Loucy (cell line): ENCODE measurements around the gene NPAS1.

ENCODE experiments used
- H2AFZ ChIP-seq: fragments of 200-600 bp; sonication (generic); 2 replicates; pipeline ENCODE4 v1.6.0; 2016; ENCODE audit warnings: antibody characterized with exemption, mild to moderate bottlenecking, low read length, moderate library complexity
- H3F3A ChIP-seq: fragments of 200-600 bp; 2 replicates; pipeline ENCODE4 v1.6.0; 2016; ENCODE audit warnings: antibody characterized with exemption, low read depth, mild to moderate bottlenecking
- H3K27me3 ChIP-seq: fragments of 200-600 bp; sonication (generic); 2 replicates; pipeline ENCODE4 v1.6.1; 2014; ENCODE audit warnings: low read length, mild to moderate bottlenecking; ENCODE audit not compliant: insufficient read depth, poor library complexity, severe bottlenecking
- H3K36me3 ChIP-seq: fragments of 200-600 bp; sonication (generic); 2 replicates; pipeline ENCODE4 v1.6.1; 2016; ENCODE audit warnings: low read length; ENCODE audit not compliant: insufficient read depth
- H3K4me1 ChIP-seq: fragments of 200-600 bp; sonication (generic); 2 replicates; pipeline ENCODE4 v1.5.1; 2014; ENCODE audit warnings: low read length, mild to moderate bottlenecking; ENCODE audit not compliant: insufficient read depth, poor library complexity, severe bottlenecking
- H3K4me2 ChIP-seq: fragments of 200-600 bp; sonication (generic); 2 replicates; pipeline ENCODE4 v1.6.0; 2014; ENCODE audit warnings: antibody characterized with exemption, low read length, low read depth, mild to moderate bottlenecking; ENCODE audit not compliant: poor library complexity, severe bottlenecking
- H3K4me3 ChIP-seq: fragments of 200-600 bp; sonication (generic); 2 replicates; pipeline ENCODE4 v1.5.1; 2014; ENCODE audit warnings: low read length, mild to moderate bottlenecking, mixed read lengths; ENCODE audit not compliant: poor library complexity, severe bottlenecking
- H3K79me2 ChIP-seq: fragments of 200-600 bp; sonication (generic); 2 replicates; pipeline ENCODE4 v1.6.1; 2014; ENCODE audit warnings: low read length; ENCODE audit not compliant: insufficient read depth
- H3K9ac ChIP-seq: fragments of 200-600 bp; sonication (generic); 2 replicates; pipeline ENCODE4 v1.6.0; 2014; ENCODE audit warnings: mild to moderate bottlenecking, low read depth, low read length, moderate library complexity; ENCODE audit not compliant: poor library complexity, severe bottlenecking
- H3K9me2 ChIP-seq: fragments of 200-600 bp; sonication (generic); replicated peaks from 2 replicates; pipeline ENCODE4 v1.6.1; 2016; ENCODE audit warnings: low read depth, low read length, mixed read lengths
- H3K9me3 ChIP-seq: fragments of 200-600 bp; sonication (generic); 2 replicates; pipeline ENCODE4 v1.6.1; 2014; ENCODE audit warnings: mild to moderate bottlenecking, antibody characterized with exemption, low read length, low read depth; ENCODE audit not compliant: insufficient read depth
- H4K20me1 ChIP-seq: fragments of 200-600 bp; sonication (generic); 2 replicates; pipeline ENCODE4 v1.6.0; 2014; ENCODE audit warnings: antibody characterized with exemption, low read length, mild to moderate bottlenecking; ENCODE audit not compliant: insufficient read depth, poor library complexity, severe bottlenecking
- CTCF ChIP-seq: fragments of 200-600 bp; sonication (generic); conservative IDR thresholded peaks from 2 replicates; pipeline ENCODE4 v1.5.1; 2014; ENCODE audit warnings: mild to moderate bottlenecking, antibody characterized with exemption, low read length
- EZH2phosphoT487 ChIP-seq: fragments of 200-600 bp; IDR thresholded peaks from 2 replicates; pipeline ENCODE4 v1.6.1; 2018; ENCODE audit warnings: antibody characterized with exemption, mild to moderate bottlenecking, moderate library complexity, borderline replicate concordance

NPAS1 gene

GRCh38 chr19:46993622-46994021, 26.0 kb upstream of the NPAS1 start:
- Histone ChIP-seq H3K4me2 (no peak overlapping the region), H3K9me2 (no peaks in the 10 kb centered on the region), H3K4me1 (no peaks in the 10 kb centered on the region), H3K9me3 (no peaks in the 10 kb centered on the region), H3K27me3 (no peaks in the 10 kb centered on the region), H3K79me2 (no peaks in the 10 kb centered on the region), H3F3A (no peaks in the 10 kb centered on the region), H3K9ac (no peak overlapping the region), H3K4me3 (no peak overlapping the region), H2AFZ (no peak overlapping the region), H3K36me3 (peaks cover 74% of the 10 kb centered on the region; the same call in 1 of the 2 replicates), H4K20me1 (peaks cover 3% of the 10 kb centered on the region)
- no peak for TF ChIP-seq EZH2phosphoT487
- TF ChIP-seq CTCF = no peak

- Histone ChIP-seq H4K20me1 (peaks cover 3% of the 10 kb centered on the region), H3K79me2 (no peaks in the 10 kb centered on the region), H3K4me1 (no peaks in the 10 kb centered on the region), H3K27me3 (no peaks in the 10 kb centered on the region), H2AFZ (no peak overlapping the region), H3K4me2 (no peak overlapping the region), H3F3A (no peaks in the 10 kb centered on the region), H3K36me3 (peaks cover 71% of the 10 kb centered on the region; the same call in 1 of the 2 replicates), H3K4me3 (no peak overlapping the region), H3K9me3 (no peaks in the 10 kb centered on the region), H3K9me2 (no peaks in the 10 kb centered on the region), H3K9ac (no peak overlapping the region)
- TF ChIP-seq CTCF (no peak), EZH2phosphoT487 (no peak)
These were observed 25.4 kb upstream of the NPAS1 start for GRCh38 chr19:46994141-46994686.

GRCh38 chr19:46995492-46995891, 24.1 kb upstream of the NPAS1 start:
- no peaks in the 10 kb centered on the region for H3K9me2 ChIP-seq
- H3K36me3 ChIP-seq = peaks cover 71% of the 10 kb centered on the region; the same call in 1 of the 2 replicates
- H3F3A ChIP-seq = no peaks in the 10 kb centered on the region

More at GRCh38 chr19:46995492-46995891, 24.1 kb upstream of the NPAS1 start:
- H3K9ac ChIP-seq = no peak overlapping the region
- peaks cover 3% of the 10 kb centered on the region for H4K20me1 ChIP-seq
- no peak overlapping the region for H2AFZ ChIP-seq
- no peak overlapping the region for H3K4me2 ChIP-seq
- H3K9me3 ChIP-seq = no peaks in the 10 kb centered on the region
- no peaks in the 10 kb centered on the region for H3K79me2 ChIP-seq
- no peak for TF ChIP-seq CTCF
- no peak for TF ChIP-seq EZH2phosphoT487
- H3K27me3 ChIP-seq = no peaks in the 10 kb centered on the region
- no peak overlapping the region for H3K4me3 ChIP-seq
- H3K4me1 ChIP-seq = no peaks in the 10 kb centered on the region
